ENCODE data around the gene BLMH. TPM values are rescaled to one million over a fixed set of nuclear protein-coding genes. Genes with fewer than 3 reads are reported as not detected.
A peak's percentile ranks its signal among the peaks of the same experiment; 100 is the strongest.

The BLMH gene
- total and polyA plus RNA-seq, 3 experiments from 2014 or later, result 28.3 to 68.0 (median 67.1) TPM

DNA sequence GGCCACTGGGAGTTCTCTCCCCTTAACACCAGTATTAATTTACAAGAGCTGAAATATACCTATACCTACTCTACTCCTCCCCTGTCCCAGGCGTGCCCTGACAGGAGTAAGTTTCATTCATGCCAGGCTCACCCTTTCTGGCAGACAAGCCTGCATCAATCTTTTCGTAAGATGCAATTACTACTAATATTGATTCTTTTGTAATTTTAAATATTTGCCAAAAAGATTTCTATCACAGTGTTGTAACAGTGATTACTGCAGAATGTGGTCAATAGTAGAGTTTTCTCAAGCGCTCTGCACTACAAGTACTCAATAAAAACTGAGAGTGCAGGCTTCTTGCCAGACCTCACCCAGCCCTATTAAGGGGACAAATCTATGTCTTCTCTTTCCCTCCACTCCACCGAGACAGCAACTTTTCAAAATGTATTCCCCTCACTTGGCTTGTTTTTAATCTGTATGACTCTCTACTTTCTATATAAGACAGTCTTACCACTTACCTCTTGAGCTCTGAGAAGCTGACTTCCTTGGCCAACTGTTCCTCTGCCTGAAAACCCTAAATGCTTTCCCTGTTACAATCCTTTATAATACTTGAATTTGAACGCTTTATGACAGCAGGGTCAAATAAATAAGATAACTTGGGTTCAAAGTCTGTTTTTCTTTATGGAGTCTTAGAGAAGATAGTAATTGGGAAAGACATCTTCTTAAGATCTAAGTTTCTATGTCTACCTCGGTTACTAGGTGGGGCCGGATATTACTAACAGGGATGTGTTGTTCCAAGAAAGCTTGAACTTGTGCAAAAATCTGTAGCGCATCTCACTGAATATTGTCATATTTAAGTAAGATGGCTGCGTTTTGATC, 42.0 kb upstream of the BLMH start, which contains the start of gene TMIGD1:
TMIGD1 (minus strand) TSS at position 555 of the 858 bp plus-strand sequence. CDS start 1,924 bp downstream, outside the sequence.
- DNase-seq, result no peak

DNA sequence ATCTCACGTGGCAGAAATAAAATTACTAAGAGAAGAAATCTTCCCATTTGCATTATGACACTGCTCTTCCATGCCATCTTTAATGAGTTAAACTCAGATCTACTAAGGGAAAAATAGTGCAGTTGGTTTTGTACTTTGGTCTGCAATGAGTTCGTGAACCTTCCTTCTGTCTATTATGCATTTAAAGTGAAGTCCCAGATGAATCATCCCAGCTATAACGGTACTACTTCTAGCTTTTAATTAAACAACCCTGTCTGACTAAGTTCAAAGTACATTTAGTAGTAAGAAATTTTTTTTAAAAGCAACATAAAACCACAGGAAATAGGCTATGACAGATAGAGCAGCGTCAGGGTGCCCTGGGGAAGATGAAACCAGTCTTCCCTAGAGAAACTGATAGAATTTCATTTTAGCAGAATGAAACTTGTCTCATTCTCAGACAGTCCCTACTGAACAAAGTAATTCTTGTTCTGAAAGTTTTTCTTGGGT, 40.4 kb upstream of the BLMH start:
- peak overlapping the region; percentile 16 to 81 (median 70) for H3K4me3 Mint-ChIP-seq
- H3K36me3 ChIP-seq (ENCODE audit: insufficient read depth, low read length), result no peaks in the 10 kb centered on the region
- no peaks in the 10 kb centered on the region for H3K9me3 ChIP-seq (ENCODE audit: low read length)
- CTCF ChIA-PET, result interaction anchor here (1.5 to 3.3 kb wide), 2 partner anchors 9 to 228 kb away, joined by 4 to 10 read pairs; no protein-coding TSS in a partner anchor
- H3K4me1 Mint-ChIP-seq, result peaks cover 43 to 65% (median 62%) of the 10 kb centered on the region in 3 donors
- H3K4me1 ChIP-seq (ENCODE audit: insufficient read depth, low read length), result peaks cover 35% of the 10 kb centered on the region
- H3K27ac Mint-ChIP-seq, result peak overlapping the region; percentile 69 to 93 (median 86)
- no peaks in the 10 kb centered on the region for H3K9me3 Mint-ChIP-seq
- no peak overlapping the region for H3K4me3 ChIP-seq (ENCODE audit: low read length)
- POLR2A ChIA-PET, result interaction anchor here (0.7 to 1.1 kb wide), 3 partner anchors 8 to 31 kb away, joined by 3 to 4 read pairs (median 4); no protein-coding TSS in a partner anchor
- H3K27me3 Mint-ChIP-seq, result no peaks in the 10 kb centered on the region
- H3K36me3 Mint-ChIP-seq, result peaks cover 0 to 3% (median 0%) of the 10 kb centered on the region in 3 donors
- H3K27me3 ChIP-seq (ENCODE audit: insufficient read depth, low read length, poor library complexity, severe bottlenecking), result no peaks in the 10 kb centered on the region
- peak overlapping the region; percentile 27 for H3K27ac ChIP-seq (ENCODE audit: low read depth, low read length)
- peak; percentile 10 to 78 (median 70) for DNase-seq

More for the DNA sequence above, 42.0 kb upstream of the BLMH start, which contains the start of gene TMIGD1:
- H3K27ac Mint-ChIP-seq, result peak within 1 kb of the TSS; percentile 31 to 97 (median 88)
- peaks cover 43 to 61% (median 58%) of the 10 kb centered on the region in 3 donors for H3K4me1 Mint-ChIP-seq
- Histone ChIP-seq H3K27me3 (ENCODE audit: insufficient read depth, low read length, poor library complexity, severe bottlenecking) (no peaks in the 10 kb centered on the region), H3K4me3 (ENCODE audit: low read length) (no peak within 1 kb of the TSS), H3K27ac (ENCODE audit: low read depth, low read length) (no peak within 1 kb of the TSS), H3K9me3 (ENCODE audit: low read length) (no peaks in the 10 kb centered on the region), H3K4me1 (ENCODE audit: insufficient read depth, low read length) (peaks cover 35% of the 10 kb centered on the region), H3K36me3 (ENCODE audit: insufficient read depth, low read length) (no peaks in the 10 kb centered on the region)
- no peaks in the 10 kb centered on the region for H3K27me3 Mint-ChIP-seq
- ChIA-PET CTCF (interaction anchor here (0.9 to 4.2 kb wide), 6 partner anchors 11 to 240 kb away, joined by 3 to 36 read pairs (median 8); partner anchors contain the start of gene BLMH), POLR2A (interaction anchor here (0.7 to 1.1 kb wide), 2 partner anchors 11 to 42 kb away, joined by 3 to 4 read pairs; partner anchors contain the start of gene BLMH)
- peaks cover 0 to 3% (median 0%) of the 10 kb centered on the region in 3 donors for H3K36me3 Mint-ChIP-seq
- H3K4me3 Mint-ChIP-seq, result no peak within 1 kb of the TSS
- H3K9me3 Mint-ChIP-seq, result no peaks in the 10 kb centered on the region

DNA sequence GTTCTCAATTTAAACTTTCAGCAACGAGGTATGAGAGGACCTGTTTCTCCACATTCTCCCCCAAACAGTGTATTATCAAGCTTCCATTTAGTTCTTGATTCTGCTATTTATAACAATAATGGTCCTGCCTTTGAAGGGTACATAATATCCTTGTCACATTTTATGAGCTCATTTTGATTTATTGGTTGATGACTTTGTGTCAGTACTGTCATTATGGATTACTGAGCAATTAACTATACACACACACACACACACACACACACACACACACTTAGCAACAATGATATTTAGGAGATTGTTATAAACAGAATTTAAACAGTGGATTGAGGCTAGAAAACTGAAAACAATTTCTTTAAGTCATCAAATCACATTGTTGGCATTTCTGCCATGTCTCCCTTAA, 35.1 kb upstream of the BLMH start:
- Histone ChIP-seq H3K9me3 (ENCODE audit: low read length) (no peaks in the 10 kb centered on the region), H3K27me3 (ENCODE audit: insufficient read depth, low read length, poor library complexity, severe bottlenecking) (no peaks in the 10 kb centered on the region), H3K4me1 (ENCODE audit: insufficient read depth, low read length) (peaks cover 50% of the 10 kb centered on the region), H3K36me3 (ENCODE audit: insufficient read depth, low read length) (no peaks in the 10 kb centered on the region), H3K4me3 (ENCODE audit: low read length) (no peak overlapping the region), H3K27ac (ENCODE audit: low read depth, low read length) (no peak overlapping the region)
- DNase-seq, result no peak
- Mint-ChIP-seq H3K4me3 (no peak overlapping the region), H3K9me3 (no peaks in the 10 kb centered on the region), H3K27me3 (no peaks in the 10 kb centered on the region), H3K4me1 (peaks cover 48 to 78% (median 74%) of the 10 kb centered on the region in 3 donors), H3K27ac (peak overlapping the region in 1 of 8 donors; percentile 58), H3K36me3 (peaks cover 0 to 1% (median 0%) of the 10 kb centered on the region in 3 donors)
- ChIA-PET POLR2A (interaction anchor here (0.7 to 1.9 kb wide), 2 partner anchors 35 to 57 kb away, joined by 3 to 9 read pairs; partner anchors contain the start of gene BLMH), CTCF (interaction anchor here (0.7 to 2.9 kb wide), 5 partner anchors 10 to 222 kb away, joined by 3 to 20 read pairs (median 4); partner anchors contain the start of gene BLMH)

DNA sequence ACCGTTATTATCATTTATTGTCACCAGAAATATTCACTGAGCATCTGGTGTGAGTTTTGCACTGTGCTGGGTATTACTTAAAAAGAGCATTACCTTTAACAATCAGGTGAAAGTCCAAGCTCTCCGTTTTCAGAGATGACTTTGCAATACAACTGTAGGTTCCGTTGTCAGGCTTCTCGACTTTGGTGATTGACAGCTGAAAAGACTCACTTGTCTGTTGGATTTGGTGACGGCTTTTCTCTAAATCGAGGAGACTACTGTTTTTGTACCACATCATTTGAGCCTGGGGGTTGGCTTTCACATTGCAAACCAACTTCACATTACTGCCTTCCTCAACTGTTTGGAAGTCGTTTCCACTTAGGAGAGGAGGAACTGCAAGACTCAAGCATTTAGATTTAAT, 33.0 kb upstream of the BLMH start:
- no peaks in the 10 kb centered on the region for H3K9me3 ChIP-seq (ENCODE audit: low read length)
- no peaks in the 10 kb centered on the region for H3K9me3 Mint-ChIP-seq

DNA sequence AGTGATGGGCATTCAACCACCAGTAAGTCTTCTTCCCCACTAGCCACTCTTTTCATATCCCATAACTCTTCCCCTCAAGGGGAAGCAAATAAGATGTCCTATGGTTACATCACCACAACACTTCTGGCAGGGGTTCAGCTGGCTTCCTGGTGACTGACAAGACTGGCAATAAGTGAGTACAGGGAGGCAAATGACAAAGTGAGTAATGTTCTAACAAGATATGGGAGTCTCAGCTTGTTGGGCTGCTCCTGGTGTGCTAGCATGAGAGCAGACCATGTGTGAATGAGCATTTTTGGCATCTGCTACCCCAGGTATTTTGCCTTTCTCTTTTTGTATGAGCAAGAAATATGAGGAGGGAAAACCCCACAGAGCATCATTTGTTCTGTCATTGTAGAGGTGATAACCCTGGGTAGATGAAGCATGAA, 32.2 kb upstream of the BLMH start:
- CTCF ChIA-PET, result interaction anchor here (0.8 to 3.0 kb wide), 12 partner anchors 8 to 219 kb away, joined by 3 to 36 read pairs (median 4); partner anchors contain the start of genes BLMH and TMIGD1
- POLR2A ChIA-PET, result interaction anchor here (0.7 to 2.6 kb wide), 3 partner anchors 8 to 32 kb away, joined by 4 to 15 read pairs (median 4); partner anchors contain the start of gene BLMH
- peaks cover 29 to 57% (median 56%) of the 10 kb centered on the region in 3 donors for H3K4me1 Mint-ChIP-seq
- H3K36me3 Mint-ChIP-seq, result no peaks in the 10 kb centered on the region
- peak overlapping the region; percentile 5 for H3K4me3 ChIP-seq (ENCODE audit: low read length)
- peak overlapping the region; percentile 44 to 93 (median 92) for H3K27ac Mint-ChIP-seq
- DNase-seq, result peak in 3 of 5 donors; percentile 7 to 55 (median 19)
- H3K9me3 ChIP-seq (ENCODE audit: low read length), result no peaks in the 10 kb centered on the region
- H3K4me1 ChIP-seq (ENCODE audit: insufficient read depth, low read length), result peaks cover 25% of the 10 kb centered on the region
- no peaks in the 10 kb centered on the region for H3K36me3 ChIP-seq (ENCODE audit: insufficient read depth, low read length)
- H3K4me3 Mint-ChIP-seq, result peak overlapping the region; percentile 48 to 80 (median 67)
- no peaks in the 10 kb centered on the region for H3K27me3 ChIP-seq (ENCODE audit: insufficient read depth, low read length, poor library complexity, severe bottlenecking)
- peak overlapping the region; percentile 15 for H3K27ac ChIP-seq (ENCODE audit: low read depth, low read length)
- H3K9me3 Mint-ChIP-seq, result no peaks in the 10 kb centered on the region
- H3K27me3 Mint-ChIP-seq, result no peaks in the 10 kb centered on the region

More for the DNA sequence above, 33.0 kb upstream of the BLMH start:
- no peaks in the 10 kb centered on the region for H3K27me3 Mint-ChIP-seq
- DNase-seq, result no peak
- no peak overlapping the region for H3K27ac ChIP-seq (ENCODE audit: low read depth, low read length)
- no peaks in the 10 kb centered on the region for H3K27me3 ChIP-seq (ENCODE audit: insufficient read depth, low read length, poor library complexity, severe bottlenecking)
- H3K36me3 Mint-ChIP-seq, result no peaks in the 10 kb centered on the region
- H3K4me3 Mint-ChIP-seq, result no peak overlapping the region
- H3K27ac Mint-ChIP-seq, result peak overlapping the region in 7 of 8 donors; percentile 15 to 93 (median 71)
- H3K4me1 Mint-ChIP-seq, result peaks cover 32 to 64% (median 60%) of the 10 kb centered on the region in 3 donors
- no peak overlapping the region for H3K4me3 ChIP-seq (ENCODE audit: low read length)
- H3K36me3 ChIP-seq (ENCODE audit: insufficient read depth, low read length), result no peaks in the 10 kb centered on the region
- ChIA-PET POLR2A (interaction anchor here (0.5 to 0.6 kb wide), 2 partner anchors 20 to 39 kb away, joined by 3 to 4 read pairs; no protein-coding TSS in a partner anchor), CTCF (interaction anchor here (1.4 to 2.9 kb wide), 3 partner anchors 16 to 33 kb away, joined by 3 to 22 read pairs (median 14); partner anchors contain the start of gene BLMH)
- H3K4me1 ChIP-seq (ENCODE audit: insufficient read depth, low read length), result peaks cover 30% of the 10 kb centered on the region

DNA sequence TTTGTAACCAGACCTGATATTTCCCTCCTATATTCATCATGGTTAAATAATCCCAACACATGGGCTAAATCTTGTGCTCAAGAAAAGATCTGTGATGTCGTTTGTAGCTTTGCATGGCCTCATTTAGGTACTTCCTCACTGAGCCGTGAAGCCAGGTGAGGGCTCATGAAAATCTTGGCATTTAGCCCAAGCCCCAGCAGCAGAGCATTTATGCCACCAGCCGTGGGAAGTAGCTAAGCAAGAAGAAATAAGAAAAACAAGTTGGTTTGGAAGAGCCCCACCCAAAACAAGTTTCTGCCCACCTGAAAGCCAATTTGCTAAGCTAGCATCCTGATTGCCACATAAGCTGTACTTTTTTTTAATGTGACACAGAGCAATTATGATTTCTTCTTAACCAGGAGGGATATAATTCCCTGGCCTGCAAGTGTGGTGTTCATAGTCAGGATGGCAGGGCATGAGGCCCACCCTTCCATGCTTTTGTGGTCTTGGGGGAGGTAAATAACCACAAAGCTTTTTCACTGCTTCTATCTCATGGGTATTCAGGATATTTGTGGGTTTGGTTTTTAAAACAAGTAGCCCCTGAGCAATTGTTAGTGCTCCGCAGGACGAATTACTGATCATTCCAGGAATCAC, 31.6 kb upstream of the BLMH start:
- H3K36me3 Mint-ChIP-seq, result no peaks in the 10 kb centered on the region

DNA sequence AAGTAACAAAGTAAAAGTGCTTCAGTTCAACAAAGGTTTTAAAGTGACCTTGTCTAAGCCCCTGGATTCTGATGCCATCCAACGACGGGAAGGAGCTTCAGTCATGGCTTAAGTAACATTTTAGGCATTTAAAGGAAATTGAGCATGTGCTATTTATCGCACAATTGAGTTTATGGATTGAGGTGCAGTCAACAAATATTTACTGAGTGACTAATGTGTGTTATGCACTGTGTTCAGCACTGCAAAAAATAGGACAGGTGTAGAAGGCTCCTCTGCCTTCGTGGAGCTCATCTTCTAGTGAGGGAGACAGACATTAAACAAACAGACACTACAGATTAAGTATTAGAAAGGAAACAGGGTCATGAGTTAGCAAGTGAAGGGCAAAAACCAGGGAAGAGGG, 29.6 kb upstream of the BLMH start:
- H3K9me3 Mint-ChIP-seq, result no peaks in the 10 kb centered on the region
- no peaks in the 10 kb centered on the region for H3K36me3 ChIP-seq (ENCODE audit: insufficient read depth, low read length)
- POLR2A ChIA-PET, result no interaction called here
- no peak overlapping the region for H3K4me3 Mint-ChIP-seq
- no peak overlapping the region for H3K27ac ChIP-seq (ENCODE audit: low read depth, low read length)
- no peak for DNase-seq
- peaks cover 25% of the 10 kb centered on the region for H3K4me1 ChIP-seq (ENCODE audit: insufficient read depth, low read length)
- no peaks in the 10 kb centered on the region for H3K36me3 Mint-ChIP-seq
- CTCF ChIA-PET, result interaction anchor here (0.7 to 3.0 kb wide), 2 partner anchors 14 to 401 kb away, joined by 3 to 36 read pairs; partner anchors contain the start of gene TMIGD1
- H3K27me3 Mint-ChIP-seq, result no peaks in the 10 kb centered on the region
- no peaks in the 10 kb centered on the region for H3K9me3 ChIP-seq (ENCODE audit: low read length)
- peaks cover 29 to 55% (median 45%) of the 10 kb centered on the region in 3 donors for H3K4me1 Mint-ChIP-seq
- H3K4me3 ChIP-seq (ENCODE audit: low read length), result no peak overlapping the region
- H3K27me3 ChIP-seq (ENCODE audit: insufficient read depth, low read length, poor library complexity, severe bottlenecking), result no peaks in the 10 kb centered on the region
- H3K27ac Mint-ChIP-seq, result peak overlapping the region in 1 of 8 donors; percentile 32

More for the DNA sequence above, 31.6 kb upstream of the BLMH start:
- Mint-ChIP-seq H3K9me3 (no peaks in the 10 kb centered on the region), H3K27me3 (no peaks in the 10 kb centered on the region), H3K27ac (peak overlapping the region; percentile 44 to 93 (median 92)), H3K4me1 (peaks cover 29 to 57% (median 56%) of the 10 kb centered on the region in 3 donors), H3K4me3 (peak overlapping the region; percentile 48 to 80 (median 67))
- H3K27me3 ChIP-seq (ENCODE audit: insufficient read depth, low read length, poor library complexity, severe bottlenecking), result no peaks in the 10 kb centered on the region
- CTCF ChIA-PET, result interaction anchor here (0.8 to 3.0 kb wide), 14 partner anchors 8 to 230 kb away, joined by 3 to 36 read pairs (median 4); partner anchors contain the start of genes BLMH and TMIGD1
- peaks cover 25% of the 10 kb centered on the region for H3K4me1 ChIP-seq (ENCODE audit: insufficient read depth, low read length)
- H3K36me3 ChIP-seq (ENCODE audit: insufficient read depth, low read length), result no peaks in the 10 kb centered on the region
- peak; percentile 28 to 83 (median 74) for DNase-seq
- H3K4me3 ChIP-seq (ENCODE audit: low read length), result peak overlapping the region; percentile 5
- H3K9me3 ChIP-seq (ENCODE audit: low read length), result no peaks in the 10 kb centered on the region
- POLR2A ChIA-PET, result interaction anchor here (0.5 to 2.6 kb wide), 6 partner anchors 9 to 997 kb away, joined by 3 to 15 read pairs (median 4); partner anchors contain the start of gene BLMH
- H3K27ac ChIP-seq (ENCODE audit: low read depth, low read length), result peak overlapping the region; percentile 15
